NK-92 (cell line): ENCODE measurements around the gene GBX1.

Experiments
- DNase-seq: peaks from one replicate; lab custom pipeline; 2025; ENCODE audit not compliant: unreplicated experiment; lab: John Stamatoyannopoulos, UW

GBX1 gene

DNA sequence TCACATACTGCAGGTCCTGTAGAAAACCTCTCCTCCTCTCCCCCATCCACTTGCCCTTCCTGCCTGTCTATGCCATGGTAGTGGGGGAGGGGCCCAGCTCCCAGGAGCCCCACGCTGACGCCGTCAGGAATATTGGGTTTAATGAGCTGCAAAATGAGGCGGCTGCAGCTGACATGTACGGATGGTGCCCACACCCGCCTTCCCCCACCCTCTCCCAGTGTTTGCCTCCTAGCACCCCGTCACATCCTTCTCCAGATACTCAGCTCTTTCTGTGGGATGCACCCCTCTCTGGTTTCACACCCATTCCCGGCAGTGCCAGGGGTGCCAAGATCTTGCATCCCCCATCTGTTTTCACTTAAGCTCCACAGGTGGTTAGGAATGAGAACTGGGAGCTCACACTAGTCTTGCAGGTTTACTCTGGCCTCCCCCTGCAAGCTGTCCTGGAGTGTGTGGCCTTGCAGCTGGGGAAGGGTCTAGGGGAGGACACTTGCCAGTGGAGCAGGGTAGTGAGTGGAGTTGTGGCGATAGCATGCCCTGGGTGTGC is 26.1 kb downstream of the GBX1 start:
- no peak for DNase-seq

DNA sequence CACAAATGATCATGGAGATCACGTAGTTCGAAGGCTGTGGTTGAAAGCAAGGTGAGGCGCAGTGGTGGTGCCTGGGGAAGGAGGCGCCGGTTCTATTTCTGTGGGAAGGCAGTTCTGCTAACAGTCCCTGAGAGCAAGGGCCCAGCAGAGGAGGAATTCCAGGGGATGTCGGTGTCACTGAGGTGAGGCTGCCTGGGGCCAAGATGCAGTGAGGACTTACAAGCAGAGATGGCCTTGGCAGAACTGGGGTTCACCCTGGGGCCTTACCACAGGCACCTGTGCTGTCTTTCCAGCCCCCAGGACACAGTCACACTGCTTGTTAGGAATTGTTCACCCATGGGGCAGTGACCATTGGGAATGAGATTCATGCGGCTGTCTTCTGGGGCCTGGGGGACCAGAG is 26.7 kb downstream of the GBX1 start:
- no peak for DNase-seq

DNA sequence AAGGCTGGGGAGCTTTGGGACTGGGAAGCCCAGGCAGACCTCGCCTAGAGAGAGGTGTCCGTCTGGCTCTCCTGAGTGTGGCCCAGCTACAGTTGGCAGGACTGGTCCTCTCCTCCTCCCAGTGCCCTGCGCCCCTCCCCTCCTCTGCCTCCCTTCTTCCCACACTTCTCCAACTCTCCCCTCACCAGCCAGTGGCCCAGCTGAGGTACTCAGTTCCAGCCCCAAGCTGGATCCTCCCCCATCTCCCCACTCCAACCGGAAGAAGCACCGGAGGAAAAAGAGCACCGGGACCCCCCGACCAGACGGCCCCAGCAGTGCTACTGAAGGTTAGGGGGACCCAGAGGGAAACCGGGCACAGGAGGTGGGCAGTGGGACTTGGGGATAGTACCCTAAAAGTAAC is 27.7 kb downstream of the GBX1 start:
- DNase-seq = no peak

DNA sequence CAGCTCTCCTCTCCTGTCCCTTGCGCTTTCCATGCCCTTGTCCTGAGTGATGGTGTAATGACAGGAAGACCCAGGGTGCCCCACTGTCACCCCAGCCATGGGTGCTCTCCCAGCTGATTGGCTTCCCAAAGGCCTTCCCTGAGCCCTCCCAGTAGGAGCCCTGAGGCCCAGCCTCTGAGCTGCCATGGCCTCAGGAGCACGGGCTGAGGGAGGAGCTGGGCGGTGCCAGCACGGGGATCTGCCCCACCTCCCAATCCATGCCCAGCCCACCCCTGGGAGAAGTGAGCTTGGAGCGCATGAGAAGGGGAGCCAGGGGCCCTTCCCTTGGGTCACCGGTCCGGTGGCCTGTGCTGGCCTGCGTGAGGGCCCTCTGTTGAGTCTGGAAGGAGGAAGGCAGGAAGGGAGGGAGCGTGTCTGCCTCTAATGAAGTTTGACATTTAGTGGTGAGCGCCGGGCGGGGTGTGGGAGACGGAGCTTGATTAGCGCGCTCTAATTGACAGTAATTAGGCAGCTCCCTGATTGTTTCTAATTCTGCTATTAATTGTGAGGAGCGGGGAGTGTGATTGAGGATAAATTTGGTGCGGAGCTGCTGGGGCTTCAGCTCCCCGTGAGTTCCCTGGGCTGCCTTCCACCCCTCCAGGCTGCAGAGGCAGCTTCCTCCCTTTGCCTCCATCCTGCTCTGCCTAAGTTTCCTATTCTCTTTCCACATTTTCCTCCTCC is 28.3 kb downstream of the GBX1 start:
- DNase-seq = no peak

DNA sequence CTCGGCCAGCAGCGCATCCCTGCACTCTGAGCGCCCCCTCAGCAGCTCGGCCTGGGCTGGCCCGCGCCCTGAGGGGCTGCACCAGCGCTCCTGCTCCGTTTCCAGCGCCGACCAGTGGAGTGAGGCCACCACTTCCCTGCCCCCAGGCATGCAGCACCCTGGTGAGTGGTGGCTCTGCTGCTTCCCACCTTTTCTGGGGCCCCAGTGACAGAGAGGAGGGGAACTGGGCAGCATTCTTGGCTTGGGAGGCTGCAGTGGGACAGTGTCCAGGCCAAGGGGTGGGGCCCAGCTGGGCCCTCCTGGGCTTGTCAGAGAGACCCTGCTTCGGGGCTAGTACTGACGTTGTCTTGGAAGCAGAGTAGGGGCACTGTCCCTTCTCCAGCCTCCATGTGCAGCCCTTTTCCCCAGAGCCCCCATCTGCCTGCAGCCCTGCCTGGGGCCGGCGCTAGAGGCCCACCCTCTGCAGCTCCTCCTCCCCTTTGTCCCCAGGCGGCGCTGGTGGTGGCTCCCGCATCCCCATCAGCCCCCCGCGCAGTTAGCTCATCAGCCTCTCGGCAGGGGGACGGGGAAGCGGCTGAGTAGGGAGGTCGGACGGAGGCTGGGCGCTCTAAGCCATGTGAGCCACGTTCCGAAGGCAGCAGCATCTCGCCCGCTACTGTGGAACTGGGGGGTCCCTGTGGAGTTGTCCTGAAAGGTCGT is 29.2 kb downstream of the GBX1 start:
- no peak for DNase-seq

DNA sequence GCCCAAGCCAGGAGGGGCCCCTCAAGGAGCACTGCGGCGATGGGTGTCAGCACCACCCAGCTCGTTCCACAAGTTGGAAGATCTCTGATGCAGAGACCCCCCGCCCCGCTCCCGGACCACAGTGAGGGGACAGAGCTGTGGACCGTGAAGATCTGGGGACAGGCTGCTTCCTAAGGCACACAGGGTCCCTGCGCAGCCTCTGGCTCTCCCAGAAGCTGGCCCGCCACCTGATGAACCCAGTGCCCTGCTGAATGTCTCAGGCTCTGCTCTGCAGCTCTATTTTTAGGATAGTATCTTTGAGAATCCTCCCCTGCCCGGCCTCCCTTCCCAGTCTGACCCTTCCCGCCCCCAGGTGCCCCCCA is 29.7 kb downstream of the GBX1 start:
- no peak for DNase-seq

DNA sequence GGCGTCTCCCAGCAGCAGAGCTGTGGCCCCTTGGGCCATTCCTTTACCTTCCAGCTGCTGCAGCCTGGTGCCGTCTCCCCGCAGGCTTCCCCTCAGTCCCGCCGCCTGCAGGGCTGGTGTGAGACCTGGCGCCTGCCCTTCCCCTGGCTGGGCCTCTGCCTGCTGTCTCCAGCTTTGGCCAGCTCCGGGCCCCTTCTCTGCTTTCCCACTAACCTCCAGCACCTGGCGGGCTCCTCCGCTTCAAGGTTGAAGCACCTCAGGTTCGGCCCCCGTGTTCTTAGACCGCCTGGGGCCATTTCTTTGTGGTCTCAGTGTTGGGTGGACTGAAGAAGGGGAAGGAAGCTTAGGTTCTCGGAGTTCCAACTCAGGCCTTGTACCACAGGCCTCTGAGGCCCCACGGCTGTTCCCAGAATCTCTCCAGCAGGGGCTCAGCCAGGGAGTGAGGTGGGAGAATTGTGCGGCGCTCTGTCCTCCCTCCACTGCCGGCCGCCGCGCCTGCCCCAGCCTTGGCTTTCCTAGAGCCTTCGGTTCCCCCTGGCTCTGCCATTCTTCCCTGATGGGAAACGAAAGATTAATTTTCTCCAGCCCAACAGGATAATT is 30.3 kb downstream of the GBX1 start:
- no peak for DNase-seq

DNA sequence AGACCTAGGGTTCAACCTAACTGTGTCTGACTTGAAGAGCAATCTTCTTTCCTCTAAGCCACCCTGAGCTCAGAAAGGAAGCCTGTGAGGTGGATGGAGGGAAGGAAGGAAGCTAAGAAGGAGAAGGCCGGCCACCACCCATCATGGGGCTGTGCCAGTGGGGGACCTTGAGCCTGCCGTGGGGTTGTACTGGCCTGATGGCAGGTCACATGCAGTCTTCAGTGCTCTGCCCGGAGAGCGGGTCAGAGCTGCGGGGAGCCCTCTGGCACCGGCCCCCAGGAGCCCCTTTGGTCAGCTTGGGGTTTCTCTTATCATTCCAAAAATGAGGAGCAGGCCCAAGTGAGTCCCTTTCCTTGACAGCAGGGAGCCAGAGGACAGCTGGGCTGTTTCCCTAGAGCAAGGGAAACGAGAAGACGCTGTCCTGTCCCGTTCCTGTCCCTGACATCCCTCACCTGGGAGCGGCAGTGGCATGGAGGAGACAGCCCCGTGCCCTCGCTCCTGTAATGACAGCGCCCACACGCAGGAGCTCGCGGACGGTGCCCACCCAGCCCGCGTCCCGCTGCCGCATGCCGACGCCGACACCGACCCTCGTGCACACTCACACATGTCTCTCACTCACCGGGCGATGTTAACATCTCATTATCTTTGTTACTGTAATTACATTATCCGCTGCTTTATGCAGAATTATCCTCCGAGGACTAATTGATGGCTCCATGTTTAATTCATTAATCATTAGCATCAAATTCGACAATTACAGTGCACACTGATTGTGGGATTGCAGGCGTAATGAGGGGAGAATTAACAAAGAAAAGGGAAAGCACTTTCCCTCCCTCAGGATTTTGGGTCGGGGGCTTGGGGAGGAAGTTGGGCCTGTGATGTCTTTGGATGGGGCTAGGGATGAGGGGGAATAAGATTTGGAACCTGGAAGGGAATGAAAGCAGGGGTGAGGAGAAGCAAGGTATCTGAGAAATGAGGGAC is 31.3 kb downstream of the GBX1 start:
- no peak for DNase-seq

DNA sequence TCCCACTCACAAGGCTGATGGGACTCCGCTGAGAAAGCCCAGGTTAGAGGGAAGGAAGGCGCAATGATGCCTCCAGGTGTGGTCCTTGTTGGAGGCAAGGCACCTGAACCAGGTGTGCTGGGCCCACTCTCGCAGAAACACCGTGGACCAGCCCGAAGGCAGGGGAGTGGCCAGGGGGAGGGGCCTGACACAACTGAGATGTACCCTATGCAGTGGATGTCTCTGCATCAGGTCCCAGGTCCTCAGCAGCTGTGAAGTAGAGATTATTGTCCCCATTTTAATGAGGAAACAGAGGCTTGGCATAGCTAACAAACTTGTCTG is 32.0 kb downstream of the GBX1 start:
- no peak for DNase-seq

DNA sequence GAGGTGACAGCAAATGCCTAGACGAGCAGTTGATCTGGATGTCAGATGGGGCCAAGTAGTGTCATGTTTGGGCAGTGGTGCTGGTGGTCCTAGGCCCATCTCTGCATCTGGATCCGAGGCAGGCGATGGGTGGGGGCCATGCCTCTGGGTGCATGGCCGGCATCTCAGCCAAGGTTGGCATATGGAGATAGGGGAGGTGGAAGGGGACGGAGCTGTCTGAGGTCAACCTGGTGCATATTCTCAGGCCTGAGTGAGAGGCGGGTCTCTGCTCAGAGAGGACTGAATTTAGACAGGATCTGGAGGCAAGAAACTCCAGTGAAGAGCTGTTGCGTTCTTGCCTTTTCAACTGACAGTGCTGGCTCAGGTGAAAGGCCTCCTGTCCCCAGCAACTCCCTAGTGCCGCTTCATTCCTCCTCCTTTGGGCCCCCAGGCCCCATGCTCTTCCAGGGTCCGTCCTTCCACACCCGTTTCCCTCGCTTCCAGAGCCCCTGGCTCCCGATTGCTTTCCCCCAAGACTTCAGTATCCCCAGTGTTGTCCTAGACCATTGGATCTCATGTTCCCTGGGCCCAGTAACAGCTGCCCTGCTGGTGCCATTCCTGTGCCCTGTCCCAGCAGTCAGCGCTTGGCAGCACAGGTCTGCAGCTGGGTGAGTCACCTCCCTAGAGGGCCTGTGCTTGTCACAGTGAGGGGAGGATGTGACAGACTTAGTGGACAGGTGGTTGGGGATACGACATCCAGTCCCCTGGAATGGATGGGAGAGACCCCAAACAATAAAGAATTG is 32.6 kb downstream of the GBX1 start:
- DNase-seq = no peak

DNA sequence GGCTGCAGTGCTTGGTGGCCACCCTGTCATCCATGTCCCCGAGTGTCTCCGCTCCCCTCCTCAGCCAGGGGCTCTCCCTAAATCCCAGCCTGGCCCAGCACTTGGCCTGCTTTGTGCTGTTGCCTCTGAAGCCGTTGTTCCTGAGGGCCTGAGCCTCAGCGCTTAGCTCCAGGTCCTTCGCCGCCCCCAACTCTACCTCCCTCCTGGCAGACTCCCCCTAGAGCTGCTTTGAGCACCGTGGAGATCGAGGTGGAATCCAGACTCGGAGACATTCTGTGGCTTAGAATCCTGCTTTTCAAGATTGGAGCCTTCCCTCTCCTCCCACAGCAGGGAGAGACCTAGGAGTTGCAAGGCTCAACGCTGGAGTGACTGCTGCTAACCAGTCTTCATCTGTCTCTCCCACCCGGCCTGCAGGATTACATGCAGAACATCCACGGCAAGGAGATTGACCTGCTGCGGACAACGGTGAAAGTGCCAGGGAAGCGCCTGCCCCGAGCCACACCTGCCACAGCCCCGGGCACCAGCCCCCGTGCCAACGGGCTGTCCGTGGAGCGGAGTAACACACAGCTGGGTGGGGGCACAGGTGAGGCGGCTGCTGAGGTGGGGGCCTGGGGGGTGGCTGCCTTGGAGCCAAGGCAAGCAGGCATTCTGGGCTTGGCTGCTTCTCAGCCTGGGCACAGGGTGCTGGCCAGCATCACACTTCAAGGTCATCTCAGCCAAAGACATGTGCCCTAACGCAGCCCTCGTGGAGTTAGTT is 33.3 kb downstream of the GBX1 start:
- DNase-seq = no peak

DNA sequence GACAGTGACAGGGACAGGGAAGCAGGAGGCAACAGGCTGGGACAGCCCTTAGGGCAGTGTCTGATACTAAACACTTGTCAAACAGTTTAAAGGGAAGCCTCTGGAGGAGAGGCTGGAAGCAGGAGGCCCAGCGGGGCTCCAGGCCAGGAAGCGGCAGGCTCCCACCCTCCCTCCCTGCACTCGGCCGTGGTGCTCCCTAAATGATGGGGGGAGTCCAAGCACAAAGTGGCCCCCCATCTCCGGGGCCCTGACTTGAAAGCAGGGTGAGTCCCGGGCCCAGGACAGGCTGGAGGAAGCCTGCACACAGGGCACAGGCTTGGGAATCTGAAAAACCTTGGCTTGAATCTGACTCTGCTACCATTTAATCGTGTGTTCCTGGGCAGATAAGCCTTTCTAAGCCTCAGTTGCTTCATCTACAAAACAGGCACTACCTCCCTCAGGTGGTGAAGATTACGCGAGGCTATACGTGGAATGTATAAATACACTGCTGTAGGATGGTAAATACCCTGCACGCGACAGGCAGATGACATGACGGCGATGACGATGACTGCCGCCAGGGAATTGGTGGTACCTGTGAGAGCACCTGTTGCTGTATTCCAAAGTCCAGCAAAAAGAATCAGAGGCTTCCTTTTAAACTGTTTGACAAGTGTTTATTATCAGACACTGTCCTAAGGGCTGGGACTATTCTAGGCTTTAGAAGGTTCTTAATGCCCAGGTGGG is 34.1 kb downstream of the GBX1 start:
- DNase-seq = no peak

DNA sequence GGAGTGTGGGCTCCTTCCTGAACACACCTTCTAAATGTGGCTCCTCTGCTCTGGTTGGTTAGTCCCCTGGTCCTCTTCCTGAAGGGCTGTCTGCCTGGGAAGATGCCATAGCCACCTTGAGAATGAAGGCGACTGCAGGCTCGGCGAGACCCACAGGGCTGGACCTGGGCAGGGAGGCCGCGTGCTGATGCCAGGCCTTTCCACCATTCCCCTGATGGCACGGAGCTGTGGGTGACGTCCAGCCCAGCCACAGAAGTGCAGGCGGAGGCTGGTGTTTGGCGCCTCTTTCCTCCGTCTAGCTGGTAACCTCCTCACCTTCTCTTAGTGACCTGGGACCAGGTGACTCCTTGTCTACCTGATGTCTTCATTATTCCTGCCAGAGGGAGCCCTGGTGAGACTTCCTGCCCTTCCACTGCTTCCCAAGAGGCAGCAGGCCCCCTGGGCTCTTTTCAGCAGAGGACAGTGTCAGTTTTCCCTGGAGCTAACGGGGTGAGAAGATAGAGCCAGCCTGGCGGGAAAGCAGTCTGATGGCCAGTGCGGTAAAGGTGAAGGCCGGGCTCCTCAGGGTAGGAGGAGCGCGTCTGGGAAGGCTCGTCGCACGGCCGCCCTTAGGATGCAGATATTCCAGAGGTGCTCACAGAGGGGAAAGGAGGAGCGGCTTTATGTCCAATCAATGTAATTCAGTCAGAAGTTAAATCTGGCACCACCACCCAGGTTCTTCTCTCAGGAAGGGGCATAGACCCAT is 34.9 kb downstream of the GBX1 start:
- no peak for DNase-seq

DNA sequence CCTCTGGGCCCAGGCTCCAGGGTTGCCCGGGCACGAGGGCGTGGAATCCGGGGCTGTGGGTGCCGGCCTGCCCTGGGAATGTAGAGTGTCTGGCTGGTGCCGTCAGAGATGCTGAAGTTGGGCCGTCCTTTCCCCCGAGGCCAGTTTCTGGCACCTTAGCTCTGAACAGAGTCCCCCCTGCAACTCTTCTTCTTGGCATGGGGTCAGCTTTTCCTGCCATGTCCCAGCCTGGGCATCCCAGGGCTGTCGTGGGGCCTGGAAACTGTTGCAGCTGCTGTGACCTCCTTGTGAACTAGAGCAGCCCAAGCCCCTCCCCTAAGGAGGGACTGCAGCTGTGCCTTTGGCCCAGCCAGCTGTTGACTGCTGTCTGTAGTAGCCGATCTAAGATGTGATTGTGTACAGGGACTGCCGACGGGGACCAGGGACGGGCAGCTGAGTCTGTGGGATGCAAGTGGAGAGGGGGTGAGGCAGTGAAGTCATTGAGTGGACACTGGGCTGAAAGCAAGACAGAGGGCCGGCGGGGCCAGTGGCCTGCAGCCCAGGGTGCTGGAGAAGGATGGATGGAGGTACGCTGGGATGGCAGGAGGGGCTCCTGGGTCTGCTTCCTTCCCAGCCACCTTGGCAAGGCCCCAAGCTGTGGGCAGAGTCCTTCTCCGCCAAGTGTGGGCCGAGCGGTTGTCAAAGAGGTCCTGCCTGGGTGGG is 35.8 kb downstream of the GBX1 start:
- DNase-seq = no peak

DNA sequence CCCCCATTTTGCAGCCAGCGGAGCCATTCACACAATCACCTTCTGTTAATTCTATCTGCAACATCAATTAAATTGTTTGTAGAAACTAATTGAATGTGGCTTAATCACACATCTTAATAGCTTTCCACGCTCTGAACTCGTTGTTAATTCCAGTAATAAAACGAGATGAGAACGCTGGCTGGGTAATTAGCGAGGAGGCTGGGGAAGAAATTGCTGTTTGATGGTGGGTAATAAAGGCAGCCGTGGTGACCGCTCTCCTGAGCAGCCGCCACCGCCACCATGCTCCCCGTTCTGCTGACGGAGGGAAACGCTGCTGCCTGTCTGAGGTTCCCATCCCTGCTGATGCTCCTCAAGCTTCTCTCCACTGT is 36.3 kb downstream of the GBX1 start:
- no peak for DNase-seq

DNA sequence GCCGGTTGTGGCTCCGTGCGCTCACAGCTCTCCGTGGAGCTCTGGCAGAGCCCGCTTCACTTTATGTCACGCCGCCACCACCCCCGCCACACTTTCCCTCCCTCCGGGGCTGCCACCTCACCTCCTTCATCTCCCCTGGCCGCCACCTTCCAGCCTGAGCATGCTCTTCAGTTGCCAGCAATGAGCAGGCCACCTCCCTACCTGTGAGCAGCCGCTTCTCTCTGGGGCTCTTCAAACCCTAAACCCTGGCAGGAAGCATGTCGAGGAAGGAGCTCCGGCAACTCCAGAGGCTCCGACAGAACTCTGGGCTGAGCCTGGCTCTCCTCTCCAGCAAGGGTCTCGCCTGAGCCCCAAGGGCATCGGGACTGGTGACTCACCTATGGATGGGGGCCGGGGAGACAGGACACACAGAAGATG is 36.7 kb downstream of the GBX1 start:
- no peak for DNase-seq

DNA sequence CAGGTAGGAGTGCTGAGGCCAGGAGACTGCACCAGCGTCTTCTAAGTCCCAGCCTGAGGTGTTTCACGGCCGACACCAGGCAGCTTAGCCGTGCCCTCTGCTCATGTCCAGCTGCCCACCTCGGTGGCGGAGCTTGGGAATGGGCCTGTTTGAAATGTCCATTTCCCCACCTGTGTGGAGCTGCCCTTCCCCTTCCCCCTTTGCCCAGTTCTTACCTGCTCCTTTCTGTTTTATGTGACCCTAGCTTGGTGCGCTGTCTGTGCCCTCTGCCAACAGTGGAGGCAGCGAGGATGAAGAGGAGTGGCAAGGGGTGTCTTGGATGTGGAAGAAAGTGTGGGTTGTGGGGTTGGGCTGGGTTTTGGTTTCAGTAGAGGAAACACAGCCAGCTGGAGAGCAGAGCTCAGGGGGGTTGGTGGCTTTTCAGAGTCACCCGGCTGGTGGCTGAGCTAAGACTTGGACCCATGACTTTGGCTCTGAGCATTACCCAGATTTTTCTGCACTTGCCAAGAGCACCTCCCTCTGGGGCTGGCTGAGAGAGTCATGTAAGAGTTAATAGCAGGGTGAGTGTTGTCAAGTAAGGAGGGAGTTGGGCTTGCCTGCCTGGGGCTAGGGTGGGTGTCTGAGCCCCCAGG is 37.4 kb downstream of the GBX1 start:
- DNase-seq = no peak
